ENCODE results near the gene CNMD.

The CNMD gene

GRCh38 chr13:52739468-52740071 lies at the start of gene CNMD:
TSS of gene CNMD (minus strand) at chr13:52739820. CDS start at chr13:52739701, 119 bp downstream.
- DNase-seq (ENCODE audit: low read depth, low spot score), result no peak

DNA sequence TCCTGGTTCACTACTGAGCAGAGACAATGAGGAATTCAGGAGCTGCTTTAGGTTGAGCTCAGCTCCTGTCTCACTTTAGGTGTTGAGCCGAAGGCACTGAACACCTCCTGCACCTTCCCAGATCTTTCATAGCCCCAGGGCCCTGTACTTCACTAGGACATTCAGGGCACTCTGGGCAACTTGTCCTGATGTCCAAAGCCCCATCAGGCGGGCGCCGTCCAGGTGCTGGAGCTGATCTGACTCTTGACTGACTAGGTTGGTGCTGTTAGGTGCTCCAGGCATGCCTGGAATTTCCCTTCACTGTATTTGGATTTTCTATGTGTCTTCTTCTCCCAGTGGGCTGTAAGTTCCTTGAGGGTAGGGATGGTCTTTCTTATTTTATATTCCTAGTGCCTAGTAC lies 48.4 kb upstream of the CNMD start:
- DNase-seq (ENCODE audit: low read depth, low spot score), result no peak

- DNase-seq (ENCODE audit: low read depth, low spot score), result no peak
These were observed 47.6 kb upstream of the CNMD start for GRCh38 chr13:52787235-52787634.

DNA sequence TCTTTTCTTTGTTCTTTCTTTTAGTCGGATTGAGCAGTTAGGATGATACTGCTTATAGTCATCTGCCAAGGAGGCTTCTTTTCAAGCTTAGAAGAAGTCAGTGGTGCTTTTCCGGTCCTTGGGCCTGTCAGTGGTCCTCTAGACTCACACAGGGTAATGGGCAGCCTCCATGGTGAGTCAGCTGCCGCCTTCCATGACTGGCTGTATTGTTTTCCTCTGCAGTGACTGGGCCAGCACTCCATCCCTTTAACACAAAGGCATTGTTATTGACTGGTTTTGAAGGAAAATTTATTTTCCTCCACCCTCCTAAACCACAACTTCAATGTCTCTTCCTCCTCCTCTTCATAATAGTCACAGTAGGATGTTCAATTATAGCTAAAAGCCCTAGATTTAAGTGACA lies 47.1 kb upstream of the CNMD start:
- DNase-seq (ENCODE audit: low read depth, low spot score), result no peak

DNA sequence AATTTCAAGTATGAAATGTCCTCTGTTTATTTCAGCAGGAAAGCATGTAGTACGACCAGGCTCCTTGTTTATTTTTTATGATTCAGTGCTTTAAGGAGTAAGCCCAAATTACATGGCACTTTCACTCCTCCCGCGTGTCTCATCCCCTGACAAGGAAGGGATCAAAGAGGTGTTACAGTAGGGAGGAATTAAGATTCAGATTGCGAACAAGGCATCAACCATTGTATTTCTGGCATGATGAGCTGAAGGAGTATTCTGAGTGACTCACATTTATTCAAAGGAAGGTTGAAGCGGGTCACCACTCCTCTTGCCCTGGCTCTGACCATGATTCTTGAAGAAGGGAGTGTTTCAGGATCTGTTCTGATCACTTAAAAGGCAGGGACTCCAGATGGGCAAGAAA lies 46.1 kb upstream of the CNMD start:
- DNase-seq (ENCODE audit: low read depth, low spot score), result no peak

GRCh38 chr13:52784591-52785340 lies 45.1 kb upstream of the CNMD start:
- DNase-seq (ENCODE audit: low read depth, low spot score), result no peak

DNA sequence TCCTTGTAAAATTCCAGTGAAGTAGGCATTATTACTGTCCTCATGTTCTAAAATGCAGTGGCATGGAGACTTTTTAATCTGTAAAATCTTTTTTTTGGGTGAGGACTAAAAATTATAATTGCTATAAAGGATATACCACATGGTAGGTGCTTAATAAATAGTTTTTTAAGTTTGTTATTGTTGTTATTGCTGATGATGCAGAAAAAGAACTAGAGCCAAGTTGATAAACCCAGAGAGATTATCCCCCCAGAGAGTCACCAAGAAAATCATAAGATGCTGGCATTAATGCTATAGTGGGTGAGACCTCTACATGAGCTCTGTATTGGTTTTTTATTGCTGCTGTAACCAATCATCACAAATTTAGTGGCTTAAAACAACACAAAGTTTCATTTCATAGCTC lies 44.3 kb upstream of the CNMD start:
- DNase-seq (ENCODE audit: low read depth, low spot score), result no peak

GRCh38 chr13:52782471-52783448 lies 43.1 kb upstream of the CNMD start:
- no peak for DNase-seq (ENCODE audit: low read depth, low spot score)

DNA sequence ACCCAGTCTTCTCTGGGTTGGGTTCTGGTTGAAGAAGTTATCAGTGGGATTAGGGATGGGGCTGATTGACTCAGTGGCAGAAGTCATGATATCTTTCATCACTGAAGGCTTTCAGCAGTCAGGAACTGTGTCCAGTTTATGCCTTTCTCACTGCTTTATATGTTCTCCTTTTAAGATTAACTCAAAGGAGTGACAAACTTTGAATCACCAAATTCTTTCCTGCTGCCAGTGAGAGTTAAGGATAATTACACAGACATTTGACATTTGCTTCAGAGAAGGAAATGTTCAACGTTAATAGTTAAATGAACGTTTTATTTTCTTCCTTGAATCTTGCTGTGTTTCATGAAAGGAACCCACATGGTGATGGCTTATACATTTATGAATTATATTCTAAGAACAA lies 41.0 kb upstream of the CNMD start:
- no peak for DNase-seq (ENCODE audit: low read depth, low spot score)

DNA sequence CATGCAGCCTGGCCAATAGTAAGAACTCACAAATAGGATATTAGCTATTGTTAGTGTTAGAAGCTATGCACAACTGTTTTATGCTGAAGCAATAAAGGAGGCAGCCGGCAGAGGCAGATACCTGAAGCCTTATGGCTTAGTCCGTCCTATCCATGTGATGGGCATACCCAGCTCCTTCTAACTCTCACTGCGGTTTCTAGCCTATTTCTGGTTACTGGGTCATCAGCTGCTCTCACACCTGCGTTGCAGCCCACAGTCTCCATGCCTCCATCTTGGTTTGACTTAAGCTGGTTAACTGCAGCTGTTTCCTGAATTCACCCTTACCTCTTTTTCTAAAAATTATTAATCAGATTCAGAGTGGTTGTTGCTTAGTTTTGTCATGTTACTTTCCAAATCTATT lies 40.5 kb upstream of the CNMD start:
- no peak for DNase-seq (ENCODE audit: low read depth, low spot score)

GRCh38 chr13:52779103-52779502 lies 39.5 kb upstream of the CNMD start:
- DNase-seq (ENCODE audit: low read depth, low spot score), result no peak

DNA sequence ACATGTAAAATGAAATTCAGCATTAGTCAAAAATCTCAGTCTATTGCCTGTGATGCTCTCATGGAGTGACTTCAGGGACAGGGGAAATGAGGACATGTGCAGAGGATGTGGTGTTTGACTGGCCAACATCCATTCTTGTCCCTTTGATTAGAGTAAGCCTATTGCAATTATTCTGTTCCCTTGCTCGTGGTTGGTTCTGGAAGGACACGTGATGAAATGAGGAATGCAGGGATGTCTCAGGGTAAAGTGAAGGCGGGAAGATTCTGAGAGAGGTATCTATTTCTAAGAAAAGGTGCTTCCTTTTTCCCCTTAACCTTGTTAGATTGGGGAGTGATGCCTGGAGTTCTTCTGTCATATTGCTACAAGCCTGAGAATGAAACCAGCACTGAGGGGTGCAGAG lies 37.1 kb upstream of the CNMD start:
- no peak for DNase-seq (ENCODE audit: low read depth, low spot score)

DNA sequence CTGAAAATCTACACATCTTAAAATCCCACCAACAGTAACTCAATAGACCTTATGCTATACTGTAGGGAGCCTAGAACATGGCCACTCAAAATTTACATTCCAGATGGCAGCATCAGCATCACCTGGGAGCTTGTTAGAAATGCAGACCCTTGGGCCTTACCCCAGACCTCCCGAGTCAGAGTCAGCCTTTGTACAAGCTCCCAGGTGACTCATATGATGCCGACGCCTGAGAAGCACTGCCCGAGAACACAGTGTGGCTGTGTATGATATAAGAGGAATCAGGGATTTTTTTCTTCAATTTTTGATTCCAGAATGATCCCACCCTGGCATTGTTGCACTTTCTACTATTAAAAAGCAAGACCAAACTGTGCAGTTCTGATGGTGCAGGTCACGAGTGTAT lies 35.9 kb upstream of the CNMD start:
- DNase-seq (ENCODE audit: low read depth, low spot score), result no peak

- no peak for DNase-seq (ENCODE audit: low read depth, low spot score)
These were observed 28.4 kb upstream of the CNMD start for GRCh38 chr13:52767949-52768516.

DNA sequence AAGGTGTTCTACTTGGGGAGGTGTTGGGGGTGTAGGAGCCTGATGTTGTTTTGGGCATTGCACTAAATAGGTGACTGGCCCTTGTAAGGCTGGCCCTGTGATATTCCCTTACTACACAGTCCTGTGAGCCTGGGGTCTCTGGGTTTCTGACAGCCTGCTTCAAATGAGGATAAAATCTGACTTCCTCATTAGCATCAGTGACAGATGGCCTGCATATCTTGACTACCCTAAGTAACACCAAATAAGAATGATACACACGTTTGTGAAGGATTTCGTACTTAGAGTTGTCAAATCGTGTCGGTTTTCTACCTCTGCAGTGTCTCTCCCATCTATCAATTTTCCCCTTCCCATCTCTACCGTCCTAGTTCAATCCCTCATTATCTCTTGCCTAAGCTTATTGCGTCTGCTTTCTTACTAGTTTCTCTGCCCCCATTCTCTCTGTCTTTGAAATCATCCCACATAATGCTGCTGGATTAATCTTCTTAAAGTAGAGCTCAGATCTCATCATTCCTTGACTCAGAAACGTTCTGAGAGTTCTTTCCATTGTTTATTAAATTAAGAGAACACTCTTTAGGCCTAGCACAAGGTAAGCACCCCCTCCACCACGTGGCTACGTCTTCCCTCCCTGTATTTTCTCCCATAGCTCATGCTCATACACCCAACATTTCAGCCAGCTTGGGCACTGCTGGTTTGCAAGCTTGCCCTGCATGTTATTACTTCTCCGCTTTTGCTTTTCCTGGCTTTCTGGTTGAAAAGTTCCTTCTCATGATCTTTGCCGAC lies 26.2 kb upstream of the CNMD start:
- DNase-seq (ENCODE audit: low read depth, low spot score), result no peak

- no peak for DNase-seq (ENCODE audit: low read depth, low spot score)
These were observed 20.5 kb upstream of the CNMD start for GRCh38 chr13:52760077-52760476.

- DNase-seq (ENCODE audit: low read depth, low spot score), result no peak
These were observed 18.5 kb upstream of the CNMD start for GRCh38 chr13:52758114-52758513.

DNA sequence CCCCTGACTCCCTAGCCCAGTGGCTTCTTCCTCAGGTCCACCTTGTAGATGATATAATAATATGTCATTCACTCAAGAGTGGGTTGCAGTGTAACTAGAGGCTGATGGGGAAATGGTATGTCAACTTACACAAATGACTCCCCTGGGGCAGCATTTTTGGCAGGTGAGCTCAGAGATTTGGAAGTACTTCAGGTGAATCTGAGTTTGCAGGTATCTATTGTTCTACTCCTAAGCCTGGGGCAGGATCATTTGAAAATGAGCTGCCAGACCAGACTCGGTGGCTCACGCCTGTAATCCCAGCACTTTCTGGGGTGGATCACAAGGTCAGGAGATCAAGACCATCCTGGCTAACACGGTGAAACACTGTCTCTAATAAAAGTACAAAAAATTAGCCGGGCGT lies 11.6 kb upstream of the CNMD start:
- DNase-seq (ENCODE audit: low read depth, low spot score), result no peak

DNA sequence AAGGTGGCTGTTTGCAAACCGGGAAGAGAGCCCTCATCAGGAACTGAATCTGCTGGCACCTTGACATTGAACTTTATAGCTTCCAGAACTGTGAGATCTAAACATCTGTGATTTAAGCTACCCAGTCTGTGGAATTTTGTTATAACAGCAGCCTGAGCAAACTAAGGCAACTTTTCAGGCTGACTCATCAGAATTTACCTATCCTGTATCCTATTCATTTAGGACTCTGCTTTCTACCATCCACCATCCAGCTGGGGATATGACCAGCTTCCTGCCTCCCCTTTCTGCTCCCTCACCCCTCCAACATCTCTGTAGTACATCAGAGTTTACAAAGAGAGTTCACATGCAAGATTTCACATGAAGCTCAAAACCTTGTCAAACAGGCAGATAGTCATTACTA lies 11.1 kb upstream of the CNMD start:
- no peak for DNase-seq (ENCODE audit: low read depth, low spot score)

DNA sequence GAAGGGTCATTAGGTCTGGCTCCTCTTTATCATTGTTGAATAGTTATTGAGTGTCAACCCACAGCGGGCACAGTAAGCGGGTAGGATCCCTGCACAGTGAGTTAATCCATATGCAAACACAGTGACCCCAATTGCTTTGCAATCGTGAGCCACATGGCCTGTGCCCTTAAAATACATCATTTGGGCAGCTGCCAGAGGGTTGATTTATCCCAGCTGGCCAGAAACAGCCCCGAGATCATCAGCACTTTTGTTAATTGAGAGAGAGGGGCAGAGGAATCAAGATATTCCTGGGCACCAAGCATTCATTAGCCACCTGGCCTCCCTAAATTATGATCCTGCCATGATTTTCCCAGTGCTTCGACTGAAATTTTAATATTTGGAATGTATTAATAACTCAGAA lies 9.8 kb upstream of the CNMD start:
- DNase-seq (ENCODE audit: low read depth, low spot score), result no peak

GRCh38 chr13:52746141-52746540 lies 6.5 kb upstream of the CNMD start:
- DNase-seq (ENCODE audit: low read depth, low spot score), result no peak

Data from smooth muscle cell of the brain vasculature (primary cell).